ENCODE data around the gene SLC35F4.

DNA sequence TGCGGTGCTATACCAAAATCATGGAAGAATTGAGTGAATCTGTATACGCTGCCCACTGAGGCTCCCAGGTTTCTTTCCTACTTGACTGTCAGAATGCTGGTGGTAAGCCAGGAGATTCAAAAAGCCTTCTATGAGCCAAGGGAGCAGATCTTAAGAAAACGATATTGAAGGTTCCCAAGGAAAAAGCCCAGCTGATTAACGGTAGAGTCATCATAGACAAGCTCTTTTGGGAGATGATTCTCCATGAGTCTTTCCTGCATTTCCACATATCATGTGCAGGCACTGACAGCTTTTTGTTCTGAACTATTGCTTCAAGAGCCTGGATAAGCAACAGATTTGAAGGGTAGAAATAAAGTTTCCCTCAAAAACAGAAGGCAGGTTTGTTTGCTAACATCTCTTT, 17.5 kb downstream of the SLC35F4 start:
- TF ChIP-seq POLR2A (IDR thresholded peaks at IDR 0.05; ENCODE audit: low read depth, low read length) (no peak), CTCF (conservative IDR thresholded peaks at IDR 0.05; ENCODE audit: low read depth, low read length) (no peak), RCOR1 (IDR thresholded peaks at IDR 0.05; ENCODE audit: insufficient replicate concordance, low read length) (no peak)
